Uterus (tissue), 4 donors: ENCODE data around the gene GMPPB. TPM values are rescaled to one million over a fixed set of nuclear protein-coding genes. Genes with fewer than 3 reads are reported as not detected.

ENCODE experiments used
- DNase-seq, 2 donors: peaks; one replicate each; pipeline ENCODE4 v3.0.0-alpha.2; 2019 to 2020
- H3K27ac ChIP-seq, 2 donors: fragments of 200-600 bp; sonication (generic); 1 replicate in 1 of 2; 2 replicates in 1 of 2; pipeline ENCODE4 v1.5.1; 2016 to 2018
- H3K27me3 ChIP-seq, 2 donors: fragments of 200-600 bp; sonication (generic); one replicate each; pipeline ENCODE4 v1.5.1; 2018 to 2019; ENCODE audit warnings: control low read depth in 1 of 2
- H3K36me3 ChIP-seq, 2 donors: fragments of 200-600 bp; sonication (generic); one replicate each; pipeline ENCODE4 v1.5.1; 2019; ENCODE audit warnings: control low read depth in 1 of 2
- H3K4me1 ChIP-seq, 2 donors: fragments of 200-600 bp; sonication (generic); one replicate each; pipeline ENCODE4 v1.5.1; 2018 to 2019; ENCODE audit warnings: control low read depth in 1 of 2
- H3K4me3 ChIP-seq, 2 donors: fragments of 200-600 bp; sonication (generic); 1 replicate in 1 of 2; 2 replicates in 1 of 2; pipeline ENCODE4 v1.5.1; 2018 to 2019; ENCODE audit warnings: mild to moderate bottlenecking in 1 of 2
- H3K9me3 ChIP-seq, 2 donors: fragments of 200-600 bp; sonication (generic); one replicate each; pipeline ENCODE4 v1.5.1; 2019; ENCODE audit warnings: control low read depth in 1 of 2
- POLR2A ChIP-seq, 2 donors: fragments of 450-650 bp; IDR thresholded peaks; one replicate each; pipeline ENCODE4 v1.6.1; 2016; ENCODE audit warnings: antibody characterized with exemption in 2 of 2, mild to moderate bottlenecking in 1 of 2, moderate library complexity in 1 of 2
- intact Hi-C: fragments of 100-400 bp; cut with DNase I; formaldehyde crosslinking; loops from one replicate; pipeline ENCODE4 v1.15.1; 2023; ENCODE audit warnings: low total_unique reads
- total RNA-seq, 4 donors: library from RNA; depleted of rRNA in 3 of 4; stranded (reverse); fragments of >200 nt in 3 of 4; gene quantifications; one replicate each; pipeline versions ENCODE4 v1.1.0 to v1.2.4, GENCODE V29; 2014 to 2023
- TF ChIP-seq, protein P1 (sequence below), 4 experiments: fragments of 200-600 bp in 2 of 4; fragments of 450-650 bp in 2 of 4; sonication (generic) in 2 of 4; IDR thresholded peaks; one replicate each; pipeline ENCODE4 v1.5.1; 2016 to 2019; ENCODE audit warnings: antibody characterized with exemption in 4 of 4, mild to moderate bottlenecking in 2 of 4, moderate library complexity in 1 of 4
- donor health status: DM: yes; HTN: yes; CAD: no.

GMPPB gene
- total RNA-seq, 4 donors from 2014 or later: 7.7 to 44.8 (median 27.1) TPM

GRCh38 chr3:49721596-49721895, 2.2 kb downstream of the GMPPB start:
- Histone ChIP-seq H3K4me3 (no peak overlapping the region), H3K9me3 (no peaks in the 10 kb centered on the region), H3K36me3 (no peaks in the 10 kb centered on the region), H3K4me1 (peaks cover 0 to 16% of the 10 kb centered on the region in 2 donors), H3K27ac (no peak overlapping the region), H3K27me3 (no peaks in the 10 kb centered on the region)
- TF ChIP-seq, protein P1, sequence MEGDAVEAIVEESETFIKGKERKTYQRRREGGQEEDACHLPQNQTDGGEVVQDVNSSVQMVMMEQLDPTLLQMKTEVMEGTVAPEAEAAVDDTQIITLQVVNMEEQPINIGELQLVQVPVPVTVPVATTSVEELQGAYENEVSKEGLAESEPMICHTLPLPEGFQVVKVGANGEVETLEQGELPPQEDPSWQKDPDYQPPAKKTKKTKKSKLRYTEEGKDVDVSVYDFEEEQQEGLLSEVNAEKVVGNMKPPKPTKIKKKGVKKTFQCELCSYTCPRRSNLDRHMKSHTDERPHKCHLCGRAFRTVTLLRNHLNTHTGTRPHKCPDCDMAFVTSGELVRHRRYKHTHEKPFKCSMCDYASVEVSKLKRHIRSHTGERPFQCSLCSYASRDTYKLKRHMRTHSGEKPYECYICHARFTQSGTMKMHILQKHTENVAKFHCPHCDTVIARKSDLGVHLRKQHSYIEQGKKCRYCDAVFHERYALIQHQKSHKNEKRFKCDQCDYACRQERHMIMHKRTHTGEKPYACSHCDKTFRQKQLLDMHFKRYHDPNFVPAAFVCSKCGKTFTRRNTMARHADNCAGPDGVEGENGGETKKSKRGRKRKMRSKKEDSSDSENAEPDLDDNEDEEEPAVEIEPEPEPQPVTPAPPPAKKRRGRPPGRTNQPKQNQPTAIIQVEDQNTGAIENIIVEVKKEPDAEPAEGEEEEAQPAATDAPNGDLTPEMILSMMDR (IDR thresholded peaks at IDR 0.05): no peak
- TF ChIP-seq POLR2A (IDR thresholded peaks at IDR 0.05): no peak
- intact Hi-C loops: no loop called here
- no peak for DNase-seq

DNA sequence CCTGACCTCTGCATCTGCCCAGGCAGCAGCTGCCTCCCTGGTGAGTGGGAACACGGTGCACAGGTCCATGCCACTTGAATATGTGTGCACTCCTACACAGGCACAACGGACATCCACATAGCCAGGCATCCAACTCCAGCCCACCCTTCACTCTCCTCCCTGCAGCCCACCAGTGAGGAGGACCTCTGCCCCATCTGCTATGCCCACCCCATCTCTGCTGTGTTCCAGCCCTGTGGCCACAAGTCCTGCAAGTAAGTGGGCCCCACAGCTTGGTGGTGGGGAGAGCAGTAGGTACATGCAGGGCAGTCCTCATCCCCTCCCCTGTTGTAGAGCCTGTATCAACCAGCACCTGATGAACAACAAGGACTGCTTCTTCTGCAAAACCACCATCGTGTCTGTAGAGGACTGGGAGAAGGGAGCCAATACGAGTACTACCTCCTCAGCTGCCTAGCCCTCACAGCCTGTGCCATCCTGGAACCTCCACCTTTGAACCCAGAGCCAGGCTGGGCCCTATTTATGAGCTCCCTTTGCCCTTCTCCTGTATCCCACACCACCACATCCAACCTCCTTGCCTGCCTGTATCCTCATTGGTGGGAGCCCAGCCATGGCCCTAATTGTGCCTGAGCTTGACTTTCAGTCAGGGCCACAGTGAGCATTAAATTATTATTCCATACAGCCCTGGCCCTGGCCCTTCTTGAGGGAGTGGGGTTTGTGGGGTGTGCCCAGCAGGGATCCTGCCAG, 2.7 kb downstream of the GMPPB start:
- Histone ChIP-seq H3K4me1 (peaks cover 0 to 16% of the 10 kb centered on the region in 2 donors), H3K4me3 (no peak overlapping the region), H3K9me3 (no peaks in the 10 kb centered on the region), H3K36me3 (no peaks in the 10 kb centered on the region), H3K27me3 (no peaks in the 10 kb centered on the region), H3K27ac (no peak overlapping the region)
- DNase-seq: peak in 1 of 2 donors; percentile 17
- TF ChIP-seq POLR2A (IDR thresholded peaks at IDR 0.05): no peak
- TF ChIP-seq, protein P1 (IDR thresholded peaks at IDR 0.05): no peak
- intact Hi-C loops: no loop called here

DNA sequence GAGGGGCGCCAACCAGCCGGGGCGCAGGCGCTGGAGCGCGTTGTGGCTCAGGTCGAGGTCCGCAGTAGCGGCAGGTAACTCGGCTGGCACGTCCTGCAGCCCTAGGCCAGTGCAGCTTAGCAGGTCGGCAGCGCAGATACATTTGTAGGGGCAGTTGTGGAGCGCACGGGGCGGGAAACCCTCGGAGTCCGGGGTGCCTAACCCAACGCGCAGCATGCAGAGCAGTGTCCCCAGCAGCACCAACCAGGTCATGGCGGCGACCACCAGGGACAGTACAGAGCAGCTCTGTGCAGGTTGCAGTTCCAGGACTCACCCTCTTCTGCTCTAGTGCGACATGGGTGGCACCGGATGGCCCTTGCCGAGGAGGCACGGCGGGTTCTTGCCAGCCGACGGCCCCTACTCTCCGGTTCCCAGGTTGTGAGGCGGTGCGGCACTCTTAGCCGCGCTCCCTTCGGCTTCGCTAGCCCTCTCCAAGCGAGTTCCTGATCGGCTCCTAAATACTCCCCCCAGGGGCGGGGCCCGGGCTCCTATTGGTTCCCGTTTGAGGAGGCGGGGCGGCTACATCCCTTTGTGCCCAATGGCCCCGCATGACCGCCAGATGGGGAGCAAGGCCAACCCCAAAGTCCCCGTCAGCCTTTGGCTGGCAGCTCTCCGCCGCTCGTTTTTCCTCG, 4.4 kb downstream of the GMPPB start, which contains the start of gene AMIGO3:
TSS of gene AMIGO3 (minus strand) at position 471 of the 671 bp plus-strand sequence. CDS start at position 252, 219 bp downstream.
- peaks cover 0 to 15% of the 10 kb centered on the region in 2 donors for H3K4me1 ChIP-seq
- H3K4me3 ChIP-seq: peak within 1 kb of the TSS; percentile 45 to 46
- DNase-seq: peak; percentile 95
- H3K9me3 ChIP-seq: no peaks in the 10 kb centered on the region
- TF ChIP-seq, protein P1 (IDR thresholded peaks at IDR 0.05): peak; percentile 19 to 77 (median 60)
- peak; percentile 72 to 79 for TF ChIP-seq POLR2A (IDR thresholded peaks at IDR 0.05)
- intact Hi-C loops: no loop called here
- H3K27me3 ChIP-seq: no peaks in the 10 kb centered on the region
- H3K27ac ChIP-seq: peak within 1 kb of the TSS; percentile 25 to 40
- H3K36me3 ChIP-seq: no peaks in the 10 kb centered on the region

DNA sequence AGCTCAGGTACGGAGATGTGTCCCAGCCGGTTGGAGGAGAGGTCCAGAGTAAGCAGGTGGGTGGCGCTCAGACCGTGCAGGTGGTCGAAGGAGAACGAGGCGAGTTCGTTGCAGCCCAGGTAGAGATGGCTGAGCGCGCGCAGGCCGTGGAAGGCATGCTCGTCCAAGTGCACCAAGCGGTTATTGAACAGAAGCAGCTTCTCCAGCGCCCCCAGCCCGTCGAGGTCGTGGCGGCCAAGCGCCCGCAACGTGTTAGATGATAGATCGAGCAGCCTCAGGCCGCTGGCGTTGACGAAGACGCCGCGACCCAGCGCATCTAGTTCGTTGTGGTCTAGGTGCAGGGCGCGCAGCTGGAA, 4.9 kb downstream of the GMPPB start:
- H3K27ac ChIP-seq: no peak overlapping the region
- H3K4me3 ChIP-seq: peak overlapping the region; percentile 45 to 46
- H3K36me3 ChIP-seq: no peaks in the 10 kb centered on the region
- no peaks in the 10 kb centered on the region for H3K27me3 ChIP-seq
- H3K4me1 ChIP-seq: peaks cover 0 to 12% of the 10 kb centered on the region in 2 donors
- intact Hi-C loops: no loop called here
- no peak for TF ChIP-seq POLR2A (IDR thresholded peaks at IDR 0.05)
- TF ChIP-seq, protein P1 (IDR thresholded peaks at IDR 0.05): no peak
- no peaks in the 10 kb centered on the region for H3K9me3 ChIP-seq
- peak in 1 of 2 donors; percentile 22 for DNase-seq
